C4-2B (cell line): Measurements from ENCODE around the gene LPXN.

Experiments used
- ZFX ChIP-seq: fragments of 450-650 bp; IDR thresholded peaks from 2 replicates; pipeline ENCODE4 v1.6.1; 2017
- TF ChIP-seq, protein P1 (sequence below): fragments of 450-650 bp; conservative IDR thresholded peaks from 2 replicates; pipeline ENCODE4 v1.5.1; 2017; ENCODE audit warnings: mild to moderate bottlenecking

DNA sequence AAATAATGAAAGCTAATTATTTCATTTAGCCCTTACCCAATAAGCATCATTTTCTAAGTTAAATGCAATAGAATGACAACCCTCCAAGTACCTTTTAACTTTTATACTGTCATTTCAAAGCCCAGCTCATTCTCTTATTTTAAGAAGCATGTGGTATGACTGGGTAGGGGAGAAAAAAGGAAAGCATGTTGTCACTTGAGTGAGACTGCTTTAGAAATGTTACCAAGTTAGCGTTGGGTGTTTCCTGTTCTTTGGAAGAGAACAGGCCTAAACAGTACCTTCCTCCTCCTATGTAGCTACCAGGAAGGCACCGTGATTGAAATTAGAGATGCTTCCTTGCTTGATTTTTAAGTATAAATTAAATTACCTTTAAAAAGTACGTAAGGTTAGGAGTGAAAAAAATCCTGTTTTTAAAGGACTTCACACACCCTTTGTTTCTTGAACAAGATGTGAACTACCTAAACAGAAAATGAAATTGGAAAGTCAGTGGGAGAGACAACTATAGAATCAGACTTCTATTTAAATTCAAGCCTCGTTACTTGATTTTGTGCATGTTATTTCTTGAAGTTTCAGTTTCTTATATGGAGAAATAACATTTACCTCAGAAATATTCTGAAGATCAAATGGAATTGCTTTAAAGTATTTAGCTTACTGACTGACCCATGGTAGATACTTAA is 46.1 kb upstream of the LPXN start:
- TF ChIP-seq, protein P1, sequence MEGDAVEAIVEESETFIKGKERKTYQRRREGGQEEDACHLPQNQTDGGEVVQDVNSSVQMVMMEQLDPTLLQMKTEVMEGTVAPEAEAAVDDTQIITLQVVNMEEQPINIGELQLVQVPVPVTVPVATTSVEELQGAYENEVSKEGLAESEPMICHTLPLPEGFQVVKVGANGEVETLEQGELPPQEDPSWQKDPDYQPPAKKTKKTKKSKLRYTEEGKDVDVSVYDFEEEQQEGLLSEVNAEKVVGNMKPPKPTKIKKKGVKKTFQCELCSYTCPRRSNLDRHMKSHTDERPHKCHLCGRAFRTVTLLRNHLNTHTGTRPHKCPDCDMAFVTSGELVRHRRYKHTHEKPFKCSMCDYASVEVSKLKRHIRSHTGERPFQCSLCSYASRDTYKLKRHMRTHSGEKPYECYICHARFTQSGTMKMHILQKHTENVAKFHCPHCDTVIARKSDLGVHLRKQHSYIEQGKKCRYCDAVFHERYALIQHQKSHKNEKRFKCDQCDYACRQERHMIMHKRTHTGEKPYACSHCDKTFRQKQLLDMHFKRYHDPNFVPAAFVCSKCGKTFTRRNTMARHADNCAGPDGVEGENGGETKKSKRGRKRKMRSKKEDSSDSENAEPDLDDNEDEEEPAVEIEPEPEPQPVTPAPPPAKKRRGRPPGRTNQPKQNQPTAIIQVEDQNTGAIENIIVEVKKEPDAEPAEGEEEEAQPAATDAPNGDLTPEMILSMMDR: no peak
- no peak for TF ChIP-seq ZFX
